Stimulated activated CD8-positive, alpha-beta memory T cell treated with anti-CD3 and anti-CD28 coated beads, Interleukin-4, amount 100 ng/mL, for 1 hour (primary cell): Measurements from ENCODE around the gene CDK2AP2.
"Not testable (repeated sequence)": the region's sequence is repeated elsewhere in the genome, so short reads cannot be mapped to it uniquely, and the experiment has no call there.

Experiments
- DNase-seq, 2 donors: peaks; one replicate each; pipeline ENCODE4 v3.0.0-alpha.2; 2020; ENCODE audit warnings: low read depth in 2 of 2, low spot score in 1 of 2

The CDK2AP2 gene, protein sequence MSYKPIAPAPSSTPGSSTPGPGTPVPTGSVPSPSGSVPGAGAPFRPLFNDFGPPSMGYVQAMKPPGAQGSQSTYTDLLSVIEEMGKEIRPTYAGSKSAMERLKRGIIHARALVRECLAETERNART

GRCh38 chr11:67507864-67508485 lies at the start of gene CDK2AP2:
Gene CDK2AP2, minus strand, starts transcription at chr11:67508162. Its CDS starts 80 bp downstream, at chr11:67508082.
- DNase-seq = peak; percentile 89 to 95

GRCh38 chr11:67556244-67556643 lies 48.3 kb upstream of the CDK2AP2 start:
- DNase-seq = no peak

- DNase-seq = not testable (repeated sequence)
Observed at GRCh38 chr11:67551697-67552096, 43.7 kb upstream of the CDK2AP2 start.

DNA sequence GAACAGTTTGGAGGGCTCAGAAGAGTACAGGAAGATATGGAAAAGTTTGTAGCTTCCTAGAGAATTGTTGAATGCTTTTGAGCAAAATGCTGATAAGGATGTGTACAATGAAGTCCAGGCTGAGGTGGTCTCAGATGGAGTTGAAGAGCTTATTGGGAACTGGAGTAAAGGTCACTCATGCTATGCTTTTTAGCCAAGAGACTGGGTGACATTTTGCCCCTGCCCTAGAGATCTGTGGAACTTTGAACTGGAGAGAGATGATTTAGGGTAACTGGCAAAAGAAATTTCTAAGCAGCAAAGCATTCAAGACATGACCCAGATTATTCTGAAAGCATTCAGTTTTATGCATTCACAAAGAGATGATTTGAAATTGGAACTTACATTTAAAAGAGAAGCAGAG lies 43.2 kb upstream of the CDK2AP2 start:
- no peak for DNase-seq

DNA sequence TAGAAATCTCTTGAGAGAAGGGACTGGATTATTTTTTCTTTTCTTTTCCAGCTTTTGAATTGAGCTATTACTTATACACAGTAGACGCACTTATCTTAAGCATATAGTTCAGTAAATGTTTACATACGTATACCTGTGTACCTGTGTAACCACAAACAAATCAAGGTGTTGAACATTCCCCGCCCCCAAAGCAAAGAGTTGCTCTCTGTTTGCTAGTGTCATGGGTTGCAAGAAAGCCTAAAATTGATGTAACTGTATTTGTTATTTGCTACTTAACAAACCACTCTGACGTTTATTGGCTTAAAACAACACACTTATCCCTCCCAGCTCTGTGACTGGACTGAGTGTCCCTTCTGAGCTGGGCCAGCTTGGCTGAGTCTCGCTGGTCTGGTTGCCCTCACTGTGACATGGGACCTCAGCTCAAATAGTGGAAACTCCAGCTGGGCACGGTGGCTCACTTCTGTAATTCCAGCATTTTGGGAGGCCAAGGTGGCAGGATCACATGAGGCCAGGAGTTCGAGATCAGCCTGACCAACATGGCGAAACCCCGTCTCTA lies 40.7 kb upstream of the CDK2AP2 start:
- DNase-seq = no peak

DNA sequence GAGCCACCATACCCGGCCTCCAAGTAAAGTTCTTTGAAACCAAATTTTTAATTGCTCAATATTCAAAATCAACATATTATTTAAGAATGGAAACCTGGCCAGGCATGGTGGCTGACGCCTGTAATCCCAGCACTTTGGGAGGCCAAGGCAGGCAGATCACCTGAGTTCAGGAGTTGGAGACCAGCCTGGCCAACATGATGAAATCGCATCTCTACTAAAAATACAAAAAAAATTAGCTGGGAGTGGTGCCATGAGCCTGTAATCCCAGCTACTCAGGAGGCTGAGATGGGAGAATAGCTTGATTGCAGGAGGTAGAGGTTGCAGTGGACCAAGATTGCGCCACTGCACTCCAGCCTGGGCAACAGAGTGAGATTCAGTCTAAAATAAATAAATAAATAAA lies 40.1 kb upstream of the CDK2AP2 start:
- not testable (repeated sequence) for DNase-seq

- no peak for DNase-seq
Observed at GRCh38 chr11:67545280-67545679, 37.3 kb upstream of the CDK2AP2 start.

- DNase-seq = no peak
Observed at GRCh38 chr11:67544616-67545242, 36.8 kb upstream of the CDK2AP2 start.

DNA sequence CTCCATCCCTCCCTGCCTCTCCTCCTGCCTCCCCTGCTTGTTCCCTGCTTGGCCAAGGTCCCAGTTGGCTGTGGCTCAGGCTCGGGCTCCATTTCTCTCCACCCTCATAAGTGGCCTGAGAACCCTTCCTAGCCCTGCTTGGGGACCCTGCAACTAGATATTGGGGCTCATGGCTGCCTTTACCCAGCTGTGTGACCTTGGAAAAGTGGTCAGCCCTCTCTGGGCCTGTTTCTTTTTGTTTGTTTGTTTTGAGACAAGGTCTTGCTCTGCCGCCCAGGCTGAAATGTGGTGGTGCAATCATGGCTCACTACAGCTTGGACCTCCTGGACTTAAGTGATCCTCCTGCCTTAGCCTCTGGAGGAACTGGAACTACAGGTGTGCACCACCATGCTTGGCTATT lies 35.6 kb upstream of the CDK2AP2 start:
- DNase-seq = no peak

DNA sequence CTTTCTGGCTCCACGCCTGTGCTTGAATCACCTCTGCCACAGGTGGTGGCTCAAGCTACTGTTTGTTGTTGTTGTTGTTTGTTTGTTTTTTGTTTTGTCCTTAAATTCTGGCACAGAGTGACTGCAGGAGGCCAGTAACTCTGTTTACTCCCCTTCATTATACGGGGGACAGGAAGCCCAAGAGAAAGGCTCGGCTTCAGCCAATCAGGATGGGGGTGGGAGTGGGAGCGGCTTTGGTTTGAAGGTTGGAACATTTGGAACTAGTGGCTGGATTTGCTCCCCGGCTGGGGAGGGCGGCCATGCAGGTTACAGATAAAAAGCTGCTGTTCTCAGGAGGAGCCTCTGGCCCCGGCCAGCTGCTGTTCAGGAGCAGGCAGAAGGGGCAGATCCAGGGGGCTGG lies 35.0 kb upstream of the CDK2AP2 start:
- no peak for DNase-seq

GRCh38 chr11:67542169-67542568 lies 34.2 kb upstream of the CDK2AP2 start:
- DNase-seq = no peak

GRCh38 chr11:67541198-67541597 lies 33.2 kb upstream of the CDK2AP2 start:
- DNase-seq = no peak

GRCh38 chr11:67539550-67539949 lies 31.6 kb upstream of the CDK2AP2 start:
- no peak for DNase-seq

- no peak for DNase-seq
Observed at GRCh38 chr11:67538823-67539505, 31.0 kb upstream of the CDK2AP2 start.

DNA sequence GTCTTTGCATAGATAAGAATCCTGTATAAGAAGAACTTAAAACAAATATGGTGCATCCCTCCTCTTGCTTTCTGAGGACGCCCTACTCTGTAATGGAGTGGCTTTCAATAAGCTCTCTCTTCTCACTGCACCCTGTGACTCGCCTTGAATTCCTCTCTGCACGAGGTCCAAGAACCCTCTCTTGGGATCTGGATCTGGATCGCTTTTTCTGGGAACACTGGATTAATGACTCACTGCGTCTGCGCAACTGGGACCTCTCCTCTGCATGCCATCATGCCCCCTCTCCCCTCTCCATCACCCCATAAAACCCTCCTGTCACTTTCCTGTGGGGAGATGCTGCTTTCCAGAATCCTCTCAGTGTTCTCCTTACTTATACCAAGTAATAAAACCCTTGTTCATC lies 30.3 kb upstream of the CDK2AP2 start:
- DNase-seq = no peak

DNA sequence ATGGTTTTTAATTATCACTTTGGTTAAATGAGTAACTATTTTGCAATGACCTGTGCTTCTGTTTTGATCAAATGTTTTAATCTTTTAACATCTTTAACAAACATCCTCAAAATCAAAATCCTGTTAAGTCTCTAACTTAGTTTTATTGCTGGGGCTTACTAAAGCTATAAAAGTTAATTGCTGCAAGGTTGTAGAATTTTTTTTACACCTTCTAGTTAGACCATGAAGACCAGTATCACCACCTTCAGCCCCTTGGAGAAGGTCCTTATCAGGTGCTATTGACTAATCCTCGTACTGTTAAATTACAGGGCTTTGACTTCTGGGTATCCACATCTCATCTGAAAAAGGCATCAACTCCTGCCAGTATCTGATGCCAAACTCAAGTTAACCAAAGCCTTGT lies 27.6 kb upstream of the CDK2AP2 start:
- DNase-seq = no peak

GRCh38 chr11:67534070-67534679 lies 26.2 kb upstream of the CDK2AP2 start:
- DNase-seq = no peak

GRCh38 chr11:67532889-67533288 lies 24.9 kb upstream of the CDK2AP2 start:
- DNase-seq = no peak

DNA sequence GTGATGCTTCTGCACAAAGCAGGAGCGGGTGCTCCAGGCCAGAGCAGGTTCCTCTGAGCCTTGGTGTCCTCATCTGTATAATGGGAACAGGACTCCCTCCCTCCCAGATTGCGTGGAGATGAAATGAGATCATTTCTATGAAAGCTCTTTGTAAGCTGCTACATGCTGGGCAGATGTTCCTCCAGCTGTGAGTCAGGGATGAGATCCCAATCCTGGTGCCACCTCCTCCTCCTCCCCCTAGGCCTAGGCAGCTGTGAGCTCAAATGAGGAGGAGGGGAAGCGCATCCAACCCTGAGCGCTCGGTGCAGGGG lies 22.3 kb upstream of the CDK2AP2 start:
- DNase-seq = no peak

DNA sequence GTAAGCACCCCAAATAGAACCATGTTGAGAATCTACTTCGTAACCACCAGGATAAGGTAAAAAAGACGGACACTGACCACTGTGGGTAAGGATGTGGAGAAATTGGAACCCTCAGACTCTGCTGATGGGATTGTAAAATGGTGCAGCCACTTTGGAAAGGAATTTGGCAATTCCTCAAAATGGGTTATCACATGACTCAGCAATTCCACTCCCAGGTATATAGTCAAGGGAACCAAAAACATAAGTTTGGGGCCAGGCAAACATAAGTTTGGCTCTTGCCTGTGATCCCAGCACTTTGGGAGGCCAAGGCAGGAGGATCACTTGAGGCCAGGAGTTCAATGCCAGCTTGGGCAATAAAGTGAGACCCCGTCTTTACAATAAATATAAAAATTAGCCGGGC lies 20.4 kb upstream of the CDK2AP2 start:
- no peak for DNase-seq

- DNase-seq = no peak
Observed at GRCh38 chr11:67525275-67525976, 17.5 kb upstream of the CDK2AP2 start.
